Ramos (cell line): ENCODE data around the gene SLC44A5.
"Not testable (repeated sequence)": the region's sequence is repeated elsewhere in the genome, so short reads cannot be mapped to it uniquely, and the experiment has no call there.

Experiments
- in situ Hi-C: fragments of 300-500 bp; cut with MboI; formaldehyde crosslinking; loops from one replicate; pipeline ENCODE4 v1.14.3; 2022; ENCODE audit warnings: low sequenced_read_pairs; ENCODE audit not compliant: unreplicated experiment

The SLC44A5 gene

DNA sequence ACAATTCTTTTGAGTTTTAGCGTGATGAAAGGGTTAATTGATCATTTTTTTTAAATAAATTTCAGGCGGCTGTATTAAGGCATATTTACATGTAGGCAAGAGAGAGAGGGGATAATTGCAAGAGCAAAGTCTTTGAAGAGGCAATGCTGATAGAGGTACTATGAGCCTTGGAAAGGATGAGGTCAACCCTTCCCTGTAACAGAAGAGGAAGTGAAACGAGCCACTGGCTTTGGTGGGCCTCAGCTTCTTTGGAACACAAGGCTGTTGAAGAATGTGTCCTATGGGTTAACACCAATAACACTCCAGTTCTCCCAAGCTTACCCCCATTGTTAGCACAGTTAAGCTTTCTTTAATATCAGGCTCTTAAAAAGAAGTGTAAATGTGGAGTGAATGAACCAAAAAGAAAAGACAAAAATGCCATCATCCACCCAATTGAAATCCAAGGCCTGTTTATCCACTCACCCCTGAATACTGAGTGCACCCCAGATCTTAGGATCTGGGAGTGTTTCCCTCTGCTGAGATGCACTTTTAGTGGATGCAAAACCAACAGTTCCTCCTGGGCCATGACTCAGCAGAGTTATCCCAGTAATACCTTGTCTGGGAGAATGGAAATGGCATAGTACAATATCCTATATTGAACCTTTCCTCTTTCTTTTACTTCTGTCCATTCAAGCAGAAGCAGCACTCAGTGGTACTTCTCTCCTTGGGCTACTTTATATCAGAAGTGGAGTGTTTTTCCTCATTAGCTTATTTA, 216.4 kb downstream of the SLC44A5 start:
- in situ Hi-C loops = no loop called here

DNA sequence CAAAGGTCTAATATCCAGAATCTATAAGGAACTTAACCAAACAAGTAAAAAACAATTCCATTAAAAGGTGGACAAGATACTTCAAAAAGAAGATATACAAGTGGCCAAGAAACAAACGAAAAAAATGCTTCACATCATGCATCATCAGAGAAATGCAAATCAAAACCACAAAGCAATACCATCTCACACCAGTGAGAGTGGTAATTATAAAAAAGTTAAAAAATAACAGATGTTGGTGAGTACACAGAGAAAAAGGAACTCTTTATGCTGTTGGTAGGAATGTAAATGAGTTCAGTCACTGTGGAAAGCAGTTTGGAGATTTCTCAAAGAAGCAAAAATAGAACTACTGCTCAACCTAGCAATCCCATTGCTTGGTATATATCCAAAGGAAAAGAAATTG, 218.6 kb downstream of the SLC44A5 start:
- in situ Hi-C loops = no loop called here

DNA sequence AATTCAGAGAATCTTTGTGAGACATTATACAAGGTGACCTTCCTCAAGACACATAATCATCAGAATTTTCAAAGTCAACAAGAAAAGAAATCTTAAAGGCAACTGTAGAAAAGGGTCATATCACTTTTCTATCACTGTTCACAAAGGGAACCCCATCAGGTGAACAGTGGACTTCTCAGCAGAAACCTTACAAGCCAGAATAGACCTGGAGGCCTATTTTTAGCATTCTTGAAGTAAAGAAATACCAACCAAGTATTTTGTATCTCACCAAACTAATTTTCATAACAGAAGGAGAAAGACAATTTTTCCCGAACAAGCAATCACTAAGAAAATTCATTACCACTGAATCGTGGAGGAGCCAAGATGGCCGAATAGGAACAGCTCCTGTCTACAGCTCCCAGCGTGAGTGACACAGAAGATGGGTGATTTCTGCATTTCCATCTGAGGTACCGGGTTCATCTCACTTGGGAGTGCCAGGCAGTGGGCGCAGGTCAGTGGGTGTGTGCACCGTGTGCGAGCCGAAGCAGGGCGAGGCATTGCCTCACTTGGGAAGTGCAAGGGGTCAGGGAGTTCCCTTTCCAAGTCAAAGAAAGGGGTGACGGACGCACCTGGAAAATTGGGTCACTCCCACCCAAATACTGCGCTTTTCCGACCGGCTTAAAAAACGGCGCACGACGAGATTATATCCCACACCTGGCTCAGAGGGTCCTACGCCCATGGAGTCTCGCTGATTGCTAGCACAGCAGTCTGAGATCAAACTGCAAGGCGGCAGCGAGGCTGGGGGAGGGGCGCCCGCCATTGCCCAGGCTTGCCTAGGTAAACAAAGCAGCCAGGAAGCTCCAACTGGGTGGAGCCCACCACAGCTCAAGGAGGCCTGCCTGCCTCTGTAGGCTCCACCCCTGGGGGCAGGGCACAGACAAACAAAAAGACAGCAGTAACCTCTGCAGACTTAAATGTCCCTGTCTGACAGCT, 235.2 kb downstream of the SLC44A5 start:
- in situ Hi-C loops = not testable (repeated sequence)

DNA sequence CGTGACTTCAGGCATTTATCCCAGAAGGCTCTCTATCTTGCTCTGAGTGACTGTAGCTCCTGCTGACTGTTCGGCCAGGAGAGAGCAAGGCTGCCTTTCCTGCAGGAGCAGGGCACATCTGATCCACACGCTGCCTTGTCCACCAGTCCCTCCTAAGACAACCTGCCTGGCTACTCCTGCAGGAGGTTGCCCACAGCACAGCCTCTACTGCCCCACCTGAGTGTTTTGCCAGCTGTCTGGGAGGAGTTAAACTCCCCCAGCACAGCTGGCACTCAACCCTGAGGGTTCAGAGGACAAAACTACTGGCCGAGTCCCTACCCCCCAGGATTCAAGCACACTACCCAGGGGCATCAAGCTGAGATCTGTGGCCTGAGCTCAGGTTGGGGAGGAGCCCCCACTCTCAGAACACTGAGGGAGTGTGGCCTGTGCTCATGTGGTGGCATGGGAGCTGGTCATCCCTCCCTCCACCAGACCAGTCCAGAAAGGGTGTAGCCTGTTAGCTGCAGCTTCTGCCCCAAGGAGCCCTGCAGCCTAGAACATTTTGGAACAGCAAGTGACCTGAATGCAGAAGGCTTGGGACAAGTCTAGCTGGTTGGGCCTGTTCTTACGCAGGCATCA, 237.3 kb downstream of the SLC44A5 start:
- in situ Hi-C loops = no loop called here

DNA sequence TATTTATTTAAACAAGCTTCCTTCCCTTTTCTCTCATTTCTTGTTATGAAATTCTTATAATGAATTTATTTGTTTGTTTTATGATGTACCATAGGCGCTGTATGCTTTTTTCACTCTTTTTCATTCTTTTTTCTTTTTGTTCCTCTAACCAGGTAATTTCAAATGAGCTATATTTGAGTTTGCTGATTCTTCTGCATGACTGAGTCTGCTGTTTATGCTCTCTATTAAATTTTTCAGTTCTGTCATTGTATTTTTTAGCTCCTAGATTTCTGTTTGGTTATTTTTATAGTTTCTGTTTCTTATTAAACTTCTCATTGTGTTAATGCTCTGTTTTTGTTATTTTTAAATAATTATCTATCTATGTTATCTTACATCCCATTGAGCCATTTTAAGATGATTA, 244.3 kb downstream of the SLC44A5 start:
- in situ Hi-C loops = no loop called here

DNA sequence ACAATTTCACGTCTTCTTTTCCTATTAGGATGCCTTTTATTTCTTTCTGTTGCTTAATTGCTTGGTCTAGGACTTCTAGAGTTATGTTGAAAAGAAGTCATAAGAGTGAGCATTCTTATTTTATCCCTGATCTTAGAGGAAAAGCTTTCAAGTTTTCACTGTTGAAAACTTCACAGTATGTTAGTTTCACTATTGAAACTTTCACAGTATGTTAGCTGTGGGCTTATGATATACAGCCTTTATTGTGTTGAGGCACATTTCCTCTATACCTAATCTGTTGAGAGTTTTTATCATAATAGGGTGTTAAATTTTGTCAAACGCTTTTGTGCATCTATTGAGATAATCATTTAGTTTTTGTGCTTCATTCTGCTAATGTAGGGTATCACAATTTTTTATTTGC, 249.7 kb downstream of the SLC44A5 start:
- in situ Hi-C loops = no loop called here

DNA sequence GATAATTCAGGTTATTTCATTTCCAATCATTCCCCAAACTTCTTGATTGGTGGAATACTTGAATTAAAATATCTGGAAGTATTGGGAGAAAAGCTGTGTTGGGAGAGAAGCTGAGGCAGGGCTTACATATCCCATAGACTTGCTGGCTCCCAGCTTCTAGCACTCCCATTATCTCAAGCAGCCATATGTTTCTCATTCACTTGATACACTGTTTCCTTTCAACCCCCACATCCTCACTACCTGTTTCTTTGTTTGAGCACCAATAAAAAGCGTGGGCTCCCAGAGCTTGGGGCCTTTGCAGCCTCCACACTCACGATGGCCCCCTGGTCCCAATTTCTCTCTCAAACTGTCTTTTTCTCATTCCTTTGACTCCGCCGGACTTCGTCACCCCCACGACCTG, 256.6 kb downstream of the SLC44A5 start:
- in situ Hi-C loops = not testable (repeated sequence)

DNA sequence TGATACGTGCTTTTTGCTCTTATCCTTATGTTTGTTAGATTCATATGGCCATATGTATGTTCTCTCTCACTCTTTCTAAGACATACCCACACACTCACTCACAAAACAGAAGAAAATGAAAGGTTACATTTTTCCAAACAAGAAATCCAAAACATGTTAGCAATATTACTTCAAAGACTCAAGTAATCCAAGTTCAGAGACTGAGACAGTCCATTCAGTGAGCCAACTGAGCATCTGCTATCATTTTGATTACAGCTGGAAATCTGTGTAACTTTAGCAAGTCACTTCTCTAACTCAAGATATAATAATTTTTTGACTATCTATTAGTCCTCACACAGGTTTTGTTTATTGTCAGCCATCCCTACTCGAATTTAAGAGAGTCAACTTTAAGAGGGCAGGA, 257.9 kb downstream of the SLC44A5 start:
- in situ Hi-C loops = no loop called here

DNA sequence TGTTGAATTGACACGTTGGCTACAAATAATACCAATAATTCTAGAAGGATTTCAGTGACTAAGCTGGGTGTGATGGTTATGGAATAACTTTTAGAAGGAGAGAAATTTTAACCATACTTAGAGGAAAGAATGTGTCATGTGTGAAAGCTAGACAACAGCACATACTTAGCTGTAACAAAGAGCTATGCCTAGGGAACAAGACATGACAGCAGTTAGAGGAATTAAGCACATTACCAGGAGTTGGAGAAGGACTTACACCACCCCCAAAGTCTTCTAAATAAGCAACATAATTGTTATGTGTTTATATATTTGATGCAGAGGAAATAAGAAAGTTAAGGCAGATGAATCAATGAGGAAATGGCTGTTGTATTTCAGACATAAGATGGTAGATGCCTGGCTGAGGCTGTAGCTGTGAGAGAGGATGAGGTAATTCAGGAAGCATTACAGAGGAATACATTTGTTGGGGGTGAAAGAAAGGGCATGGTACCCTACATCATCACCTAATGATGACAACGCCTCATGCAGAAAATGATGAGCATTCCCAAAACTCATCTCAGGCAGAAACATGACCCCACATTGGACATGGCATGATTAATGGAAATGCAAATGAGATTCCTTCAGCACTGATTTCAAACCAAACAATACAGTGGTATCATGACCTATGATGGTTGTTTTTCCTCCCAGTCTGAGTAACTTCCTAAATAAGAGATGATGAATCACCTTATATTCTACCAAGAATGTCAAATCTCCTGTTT, 265.2 kb downstream of the SLC44A5 start:
- in situ Hi-C loops = no loop called here

DNA sequence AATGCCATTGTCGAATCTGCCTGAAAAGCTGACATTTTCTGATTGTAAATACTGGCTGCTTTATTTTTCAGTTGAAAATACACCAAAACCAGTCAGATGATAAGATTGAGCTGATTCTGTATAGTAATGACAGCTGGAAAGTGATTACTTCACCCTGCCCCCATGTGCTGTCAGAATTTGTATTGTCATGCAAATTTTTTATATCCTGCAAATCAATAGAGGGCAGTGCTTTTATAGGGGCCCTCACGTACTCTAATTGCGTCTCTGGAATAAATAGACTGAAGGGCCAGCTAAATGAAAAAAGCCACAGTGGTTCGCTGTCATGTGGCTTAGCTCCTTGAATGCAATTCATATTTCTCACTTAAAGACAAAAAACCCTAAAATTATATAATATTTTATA, 268.1 kb downstream of the SLC44A5 start:
- in situ Hi-C loops = no loop called here

DNA sequence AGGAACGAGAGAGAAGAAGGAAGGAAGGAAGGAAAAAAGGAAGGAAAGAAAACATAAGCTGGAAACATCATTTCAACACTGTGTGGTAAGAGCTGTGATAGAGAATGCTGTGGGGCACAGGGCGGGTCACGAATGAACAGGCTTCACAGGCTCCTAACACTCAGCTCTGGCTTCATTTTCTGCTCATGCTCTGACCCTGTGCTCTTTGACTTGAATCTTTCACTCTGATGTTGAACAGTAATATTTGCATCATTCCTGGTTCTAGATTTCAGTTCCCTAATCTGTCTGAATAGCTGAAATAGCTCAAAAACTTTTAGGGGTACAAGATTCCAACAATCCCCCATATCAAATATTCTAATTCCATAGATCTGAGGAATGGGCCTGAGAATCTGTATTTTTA, 269.4 kb downstream of the SLC44A5 start:
- in situ Hi-C loops = no loop called here

DNA sequence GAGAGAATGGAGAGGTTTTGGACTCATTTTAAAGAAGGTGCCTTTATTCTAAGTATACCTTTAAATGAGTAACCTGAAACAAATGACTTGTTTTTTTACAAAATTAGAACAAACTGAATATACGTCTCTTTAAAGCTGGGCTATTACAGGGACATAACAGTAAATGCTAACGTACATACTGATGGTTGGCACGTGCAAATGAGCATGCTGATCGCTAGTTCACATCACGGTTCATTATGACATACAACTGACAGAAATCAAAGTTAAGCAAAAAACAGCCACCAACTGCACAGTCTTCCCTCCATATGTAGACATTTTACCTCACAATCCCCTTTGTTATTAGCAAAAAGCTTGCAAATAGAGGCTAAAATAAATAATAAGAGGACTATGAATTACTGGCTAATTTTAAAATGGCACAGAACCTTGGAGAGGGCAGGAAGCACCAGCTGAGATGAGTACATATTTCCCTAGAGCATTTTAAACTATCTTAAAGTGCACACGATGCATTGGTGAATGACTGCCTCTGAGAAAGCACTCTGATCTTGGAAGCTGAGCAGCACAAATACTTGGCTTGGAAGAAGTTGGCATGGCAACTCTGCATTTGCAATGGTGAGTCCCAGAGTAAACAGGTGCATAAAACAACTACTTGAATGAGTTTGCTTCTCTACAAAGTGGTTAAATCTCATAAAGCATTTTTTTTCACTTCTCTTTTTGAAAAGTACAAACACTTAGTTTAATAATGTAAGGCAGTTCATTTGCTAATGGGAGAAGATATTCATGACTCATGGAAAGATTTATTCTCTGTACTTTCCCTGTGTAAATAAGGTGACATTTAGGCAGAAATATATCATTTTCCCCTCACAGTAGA, 272.1 kb downstream of the SLC44A5 start:
- in situ Hi-C loops = no loop called here

DNA sequence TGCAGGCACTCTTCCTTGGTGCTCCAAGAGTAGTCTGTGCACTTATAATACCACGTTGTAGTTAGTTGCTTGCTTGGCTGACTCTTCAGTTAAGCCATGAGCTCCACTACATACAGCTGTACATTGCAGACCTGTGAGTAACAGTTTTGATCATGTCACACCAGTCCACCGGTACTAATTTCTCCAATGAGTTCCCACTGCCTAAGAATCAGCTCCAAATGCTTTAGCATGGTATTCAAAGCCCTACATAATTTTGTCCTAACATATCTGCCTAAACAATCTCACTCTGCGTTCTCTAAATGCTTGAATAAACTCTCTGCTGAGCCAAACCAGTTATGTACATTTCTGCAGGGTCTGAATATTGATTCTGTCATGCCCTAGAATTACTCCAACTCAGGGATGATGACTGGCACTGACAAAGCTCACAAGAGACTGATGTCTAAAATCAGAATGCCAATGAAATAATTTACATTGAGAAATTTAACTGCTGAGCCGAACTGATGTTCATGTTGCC, 276.0 kb downstream of the SLC44A5 start:
- in situ Hi-C loops = no loop called here

DNA sequence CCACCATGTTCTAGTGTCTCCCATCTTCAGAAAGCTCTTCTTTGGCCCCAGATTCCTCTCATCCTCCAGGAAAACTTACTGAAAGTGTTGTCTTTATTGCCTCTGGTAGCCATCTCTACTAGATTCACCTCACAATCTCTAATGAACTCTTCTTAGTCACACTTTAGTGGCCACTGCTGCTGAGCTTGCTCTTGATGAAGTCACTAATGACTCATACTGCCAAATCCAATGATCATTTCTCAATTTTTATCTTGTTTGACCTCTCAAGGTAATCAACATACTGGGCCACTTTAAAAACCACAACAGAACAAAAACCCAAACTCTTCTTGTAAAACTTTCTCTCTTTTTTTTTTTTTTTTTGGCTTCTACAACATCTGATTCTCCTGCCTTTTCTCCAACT, 280.3 kb downstream of the SLC44A5 start:
- in situ Hi-C loops = no loop called here

DNA sequence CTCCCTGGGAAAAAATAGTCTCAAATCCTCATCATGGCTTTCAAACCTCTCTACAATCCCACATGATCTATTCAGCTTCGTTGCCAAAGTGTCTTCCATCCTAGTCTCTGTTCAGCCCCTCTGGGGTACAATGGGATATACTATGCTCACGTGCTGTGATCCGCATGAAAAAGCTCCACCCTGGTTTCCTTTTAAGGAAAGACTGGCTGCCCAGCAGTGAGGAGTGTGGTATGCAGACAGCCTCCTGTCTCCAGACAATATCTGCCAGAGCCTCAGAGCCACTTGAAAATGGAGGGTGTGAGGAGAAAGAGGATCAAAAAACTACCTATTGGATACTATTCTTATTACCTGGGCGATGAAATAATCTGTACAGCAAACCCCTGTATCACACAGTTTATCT, 282.2 kb downstream of the SLC44A5 start:
- in situ Hi-C loops = no loop called here

DNA sequence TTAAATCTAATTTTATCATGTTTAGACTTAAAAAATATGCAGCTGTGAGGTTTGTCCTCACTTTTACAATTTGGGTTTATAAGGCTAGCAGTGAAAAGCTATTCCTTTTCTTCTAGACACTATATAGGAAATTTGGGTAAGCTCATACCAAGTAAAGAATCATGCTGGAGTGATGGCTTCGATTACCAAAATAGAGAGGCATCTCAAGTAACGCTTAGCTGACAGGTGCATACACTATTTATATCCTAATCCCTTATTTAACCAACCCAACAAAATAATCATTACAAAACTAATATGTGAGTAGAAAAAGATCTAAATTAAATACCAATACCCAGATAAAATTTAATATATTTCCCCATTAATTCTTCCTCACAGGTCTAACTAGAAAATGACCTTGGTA, 283.5 kb downstream of the SLC44A5 start:
- in situ Hi-C loops = no loop called here

DNA sequence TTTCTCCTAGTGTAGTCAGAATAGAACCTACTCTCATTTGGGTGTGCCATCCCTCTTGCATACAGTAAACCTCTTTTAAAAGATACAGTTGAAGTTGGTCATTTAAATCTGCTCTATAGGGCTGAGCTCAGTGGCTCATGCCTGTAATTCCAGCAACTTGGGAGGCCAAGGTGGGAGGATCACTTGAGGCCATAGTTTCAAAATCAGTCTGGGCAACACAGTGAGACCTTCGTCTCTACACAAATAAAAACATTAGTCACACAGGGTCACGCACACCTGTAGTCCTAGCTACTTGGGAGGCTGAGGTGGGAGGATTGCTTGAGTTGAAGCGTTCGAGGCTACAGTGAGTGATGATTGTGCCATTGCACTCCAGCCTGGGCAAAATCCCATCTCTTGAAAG, 292.9 kb downstream of the SLC44A5 start:
- in situ Hi-C loops = no loop called here

DNA sequence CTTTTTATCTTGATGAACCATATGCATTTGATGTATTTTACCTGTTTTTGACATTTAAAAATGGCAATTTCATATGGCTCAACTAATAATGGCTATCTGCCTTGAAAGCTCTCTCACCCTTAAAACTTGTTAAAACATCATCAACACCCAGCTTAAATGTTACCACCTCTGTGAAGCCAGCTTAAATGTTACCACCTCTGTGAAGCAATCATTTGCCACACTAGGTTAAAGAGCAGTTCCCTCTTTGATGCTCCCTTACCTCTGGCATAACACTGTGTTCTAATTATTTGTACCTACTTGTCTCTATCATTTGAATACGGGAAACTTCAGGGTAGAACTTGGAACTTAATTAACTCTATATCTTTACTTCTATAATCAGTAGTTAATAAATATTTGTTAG, 294.7 kb downstream of the SLC44A5 start:
- in situ Hi-C loops = no loop called here

DNA sequence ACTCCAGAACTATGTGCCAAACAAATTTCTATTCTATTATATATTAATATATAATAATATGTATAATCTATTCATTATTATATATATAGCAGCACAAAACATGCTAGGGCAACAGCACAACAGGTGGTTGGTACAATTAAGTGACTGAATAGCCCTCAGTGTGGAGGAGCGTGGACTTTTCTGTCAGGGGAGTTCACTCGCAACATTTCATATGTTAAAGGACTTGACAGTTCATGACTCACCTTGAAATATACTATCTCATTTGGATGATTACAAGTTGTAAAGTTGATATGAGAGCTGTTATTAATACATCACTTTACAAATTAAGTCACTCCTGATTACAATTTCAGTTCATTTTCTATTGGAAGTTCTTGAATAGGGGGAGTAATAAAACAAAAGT, 298.3 kb downstream of the SLC44A5 start:
- in situ Hi-C loops = no loop called here
